GM19193 (cell line): ENCODE data around the gene GRIK3.

Source experiments
- POLR2A ChIP-seq: IDR thresholded peaks from 4 replicates; pipeline ENCODE4 v1.6.1; 2011; ENCODE audit not compliant: insufficient read depth, insufficient read length; ENCODE audit errors: extremely low read depth

Gene GRIK3

GRCh38 chr1:36879613-36880012, 154.7 kb downstream of the GRIK3 start:
- no peak for TF ChIP-seq POLR2A

DNA sequence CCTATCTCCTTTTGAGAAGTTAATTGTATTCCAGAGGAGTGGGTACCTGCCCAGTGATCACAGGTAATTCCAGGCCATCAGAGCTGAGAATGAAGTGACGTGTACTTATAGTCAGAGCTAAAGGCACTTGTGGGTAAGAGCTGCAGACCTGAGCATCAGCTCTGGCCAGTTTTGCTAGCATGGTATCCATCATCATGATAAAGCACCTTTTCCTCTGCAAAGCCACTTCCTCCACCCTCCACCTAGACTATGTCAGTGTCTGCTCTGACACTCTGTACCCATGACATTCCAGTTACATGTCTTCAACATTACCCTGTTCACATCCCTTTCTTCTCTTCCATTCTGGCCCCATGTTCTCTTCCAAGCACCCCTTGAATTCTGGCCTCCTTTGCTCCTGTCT, 157.3 kb downstream of the GRIK3 start:
- TF ChIP-seq POLR2A, result no peak

- TF ChIP-seq POLR2A, result no peak
These were observed 159.8 kb downstream of the GRIK3 start for GRCh38 chr1:36874271-36875060.

DNA sequence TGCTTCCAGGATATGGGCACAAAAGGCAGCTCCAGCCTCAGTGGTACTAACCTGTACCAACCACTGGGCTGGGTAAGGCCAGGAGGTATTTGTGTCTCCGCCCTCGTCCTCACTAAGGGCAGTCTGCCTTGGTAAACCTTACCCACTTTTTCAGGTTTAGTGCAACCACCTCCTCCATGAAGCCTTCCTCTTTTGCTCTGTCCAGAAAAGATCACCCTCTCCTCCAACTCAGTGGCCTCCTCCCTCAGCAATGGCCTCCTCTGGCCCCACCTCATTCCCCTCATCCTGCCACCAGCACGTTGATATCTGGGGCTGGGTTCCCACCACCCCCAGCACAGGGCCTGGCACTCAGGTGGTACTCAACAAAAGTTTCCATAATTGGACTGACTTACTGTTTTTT, 161.5 kb downstream of the GRIK3 start:
- no peak for TF ChIP-seq POLR2A

DNA sequence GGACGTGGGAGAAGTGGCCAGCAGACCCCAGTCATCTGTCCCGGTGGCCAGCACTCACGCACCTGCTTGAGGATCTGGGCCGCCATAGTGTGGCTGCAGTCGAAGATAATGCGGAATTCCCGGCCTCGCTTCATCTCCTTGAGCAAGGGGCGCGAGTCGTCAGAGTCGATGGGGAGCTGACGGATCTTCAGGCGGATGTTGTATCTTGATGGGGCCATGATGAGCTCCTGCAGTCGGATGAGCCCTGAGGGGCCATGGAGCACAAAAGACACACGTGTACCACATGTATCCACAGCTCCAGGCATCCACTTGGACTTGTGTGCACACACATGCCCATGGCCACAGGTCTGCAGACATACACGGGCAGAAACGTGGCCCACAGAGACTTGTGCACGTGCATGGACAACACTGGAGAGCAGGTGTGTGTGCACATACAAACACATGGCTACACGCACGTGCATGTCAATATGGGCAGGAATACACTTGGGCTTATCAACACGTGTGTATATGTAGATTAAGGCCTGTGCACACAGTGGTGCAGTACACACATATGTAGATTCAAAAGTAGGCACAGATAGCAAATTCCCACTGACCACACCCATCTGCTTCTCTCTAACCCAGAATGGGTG, 162.1 kb downstream of the GRIK3 start:
- TF ChIP-seq POLR2A, result no peak

DNA sequence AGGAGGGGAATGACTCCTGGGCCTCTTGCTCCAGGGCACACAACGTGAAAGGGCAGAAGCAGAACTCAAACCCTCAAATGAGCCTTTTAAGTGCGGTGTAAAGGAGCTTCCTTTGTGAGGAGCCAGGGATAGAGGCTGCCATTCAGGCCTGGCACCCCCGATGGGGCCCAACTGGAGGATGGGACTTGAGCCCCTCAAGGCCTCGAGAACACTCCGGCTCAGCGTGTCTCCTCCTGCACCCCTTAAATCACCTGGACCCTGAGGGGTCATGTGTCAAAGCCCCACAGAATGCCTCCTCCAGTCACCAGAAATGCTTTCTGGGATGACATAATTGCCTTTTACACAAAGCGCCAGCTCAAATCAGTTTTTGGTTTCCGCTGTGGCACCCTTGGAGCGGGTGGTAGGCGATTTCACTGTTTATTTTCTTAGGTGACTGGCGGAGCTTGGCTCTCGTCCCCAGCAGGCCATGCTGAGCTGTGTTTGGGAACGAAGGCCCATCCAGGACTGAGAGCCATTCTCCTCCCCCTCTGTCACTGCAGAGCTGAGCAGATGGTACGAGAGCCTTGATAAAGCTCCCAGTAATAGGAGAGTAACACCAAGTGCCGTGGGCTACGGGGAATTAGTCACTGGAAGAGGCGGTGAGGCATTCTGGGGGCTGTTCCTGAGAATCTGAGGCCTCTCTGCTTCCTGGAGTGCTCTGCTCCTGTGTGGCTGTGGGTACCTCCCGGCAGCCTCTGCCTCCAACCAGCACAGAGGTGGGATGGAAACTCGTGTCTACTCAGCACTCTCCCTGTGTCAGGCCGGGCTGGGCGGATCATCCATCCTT, 163.0 kb downstream of the GRIK3 start:
- TF ChIP-seq POLR2A, result no peak

DNA sequence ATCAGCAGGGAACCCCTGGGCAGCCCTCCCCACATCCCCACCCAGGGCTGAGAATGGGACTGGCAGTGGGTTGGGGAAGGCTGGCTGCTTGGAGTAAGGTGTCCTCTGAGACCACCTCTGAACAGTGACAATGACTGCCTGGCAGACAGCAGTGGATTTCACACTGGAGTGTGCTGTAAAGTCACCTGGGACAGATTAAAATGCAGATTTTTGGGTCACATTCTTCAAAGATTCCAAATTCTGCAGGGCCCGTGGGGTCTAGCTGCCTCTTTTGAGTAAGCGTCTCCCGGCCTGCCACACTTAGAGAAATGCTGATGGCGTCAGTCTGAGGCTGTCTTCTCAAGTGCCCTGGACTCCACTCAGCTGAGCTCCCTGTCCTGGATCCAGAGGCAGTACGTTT, 164.5 kb downstream of the GRIK3 start:
- TF ChIP-seq POLR2A, result no peak

- no peak for TF ChIP-seq POLR2A
These were observed 165.3 kb downstream of the GRIK3 start for GRCh38 chr1:36869054-36869453.

DNA sequence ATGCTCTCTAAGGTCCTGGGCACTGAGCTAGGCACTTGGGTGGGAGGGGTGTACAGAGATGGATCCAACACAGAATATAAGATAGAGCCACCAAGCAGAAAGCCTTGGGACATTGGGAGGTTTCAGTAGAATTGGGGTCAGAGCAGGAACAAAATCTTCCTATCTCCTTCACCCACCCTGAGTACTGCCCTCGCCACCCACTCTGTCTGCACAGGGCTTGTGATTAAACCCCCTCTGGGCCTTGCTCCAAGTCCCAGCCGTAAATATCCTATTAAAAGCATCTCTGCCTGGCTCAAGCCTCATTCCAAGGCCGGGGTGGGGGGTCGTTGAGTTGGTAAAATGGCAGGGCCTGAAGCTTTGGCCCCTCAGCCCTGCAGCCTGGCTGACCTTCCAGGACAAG, 166.7 kb downstream of the GRIK3 start:
- TF ChIP-seq POLR2A, result no peak

GRCh38 chr1:36866169-36866814, 168.0 kb downstream of the GRIK3 start:
- no peak for TF ChIP-seq POLR2A

GRCh38 chr1:36865602-36865900, 168.8 kb downstream of the GRIK3 start:
- TF ChIP-seq POLR2A, result no peak

GRCh38 chr1:36864823-36865601, 169.3 kb downstream of the GRIK3 start:
- no peak for TF ChIP-seq POLR2A

DNA sequence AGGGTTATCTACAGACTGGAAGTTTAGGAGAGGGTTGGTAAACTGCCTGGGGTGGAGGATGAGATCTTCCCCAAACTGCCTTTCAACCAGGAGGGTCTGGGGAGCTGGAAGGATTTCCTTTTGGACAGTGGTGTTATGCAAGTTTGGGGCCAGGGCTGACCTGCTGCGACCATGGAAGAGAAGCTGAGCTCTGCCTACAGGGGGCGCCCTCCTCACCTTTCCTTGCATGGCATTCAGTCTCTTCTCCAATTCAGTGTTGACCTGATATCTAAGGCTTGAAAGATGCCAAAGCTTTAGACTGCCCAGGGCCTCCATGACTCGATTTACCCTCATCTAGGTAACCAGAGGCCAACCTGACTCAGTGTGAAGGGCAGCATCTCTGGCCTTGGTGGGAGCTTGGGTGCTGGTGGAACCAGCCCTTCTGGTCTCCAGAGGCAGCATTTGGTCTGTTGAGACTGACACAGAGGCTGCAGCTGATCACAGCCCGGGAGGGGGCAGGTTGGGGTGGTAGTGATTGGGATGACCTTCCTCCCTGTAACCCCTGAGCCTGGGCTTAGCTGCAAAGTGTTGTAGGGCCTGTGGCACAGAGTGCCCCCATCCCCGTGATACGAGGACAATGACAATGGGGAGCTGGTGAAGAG, 170.0 kb downstream of the GRIK3 start:
- TF ChIP-seq POLR2A, result no peak

DNA sequence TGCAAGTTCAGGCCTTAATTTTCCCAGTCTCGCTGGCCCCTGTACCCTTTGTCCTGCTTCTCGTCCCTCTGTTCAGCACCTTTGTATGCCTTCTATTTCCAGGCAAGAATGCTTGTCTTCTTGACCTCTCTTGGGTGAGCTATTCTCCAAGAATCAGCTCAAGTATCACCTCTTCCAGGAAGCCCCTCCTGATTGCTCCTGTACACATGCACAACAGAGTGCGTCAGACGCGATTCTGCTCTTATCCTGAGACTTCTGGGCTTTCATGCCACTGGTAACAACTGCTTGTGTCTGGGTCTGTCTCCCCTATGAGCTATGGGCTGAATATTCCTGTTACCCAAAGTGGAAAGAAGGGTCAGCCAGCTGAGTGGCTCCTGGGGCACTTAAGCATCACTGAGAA, 170.8 kb downstream of the GRIK3 start:
- TF ChIP-seq POLR2A, result no peak
